Ascending aorta (tissue), 2 donors: Measurements from ENCODE around the gene THEM4. TPM values are rescaled to one million over a fixed set of nuclear protein-coding genes. Genes with fewer than 3 reads are reported as not detected.

Experiments
- DNase-seq, 2 donors: peaks; one replicate each; pipeline ENCODE4 v3.0.0-alpha.2; 2019; ENCODE audit warnings: low spot score in 2 of 2
- H3K27ac ChIP-seq, 2 donors: fragments of 200-600 bp; sonication (generic); one replicate each; pipeline ENCODE4 v1.5.1; 2016 to 2017; ENCODE audit warnings: mild to moderate bottlenecking in 1 of 2
- H3K27me3 ChIP-seq: fragments of 200-600 bp; sonication (generic); one replicate; pipeline ENCODE4 v1.5.1; 2017
- H3K36me3 ChIP-seq, 2 donors: fragments of 200-600 bp; sonication (generic); one replicate each; pipeline ENCODE4 v1.5.1; 2016
- H3K4me1 ChIP-seq, 2 donors: fragments of 200-600 bp; sonication (generic); one replicate each; pipeline ENCODE4 v1.5.1; 2016 to 2017; ENCODE audit warnings: mild to moderate bottlenecking in 1 of 2
- H3K4me3 ChIP-seq, 2 donors: fragments of 200-600 bp; sonication (generic); one replicate each; pipeline ENCODE4 v1.5.1; 2016 to 2017; ENCODE audit warnings: mild to moderate bottlenecking in 1 of 2
- H3K9me3 ChIP-seq, 2 donors: fragments of 200-600 bp; sonication (generic); one replicate each; pipeline ENCODE4 v1.5.1; 2016
- intact Hi-C: fragments of 100-400 bp; cut with DNase I; formaldehyde crosslinking; loops from one replicate; pipeline ENCODE4 v1.15.1; 2023
- total RNA-seq: library from RNA; depleted of rRNA; stranded (reverse); fragments of >200 nt; gene quantifications from one replicate; pipeline ENCODE4 v1.1.0, GENCODE V29; 2016
- TF ChIP-seq, protein P1 (sequence below), 3 experiments: fragments of 200-600 bp in 2 of 3; fragments of 450-650 bp in 1 of 3; sonication (generic) in 2 of 3; IDR thresholded peaks; one replicate each; pipeline ENCODE4 v1.5.1; 2016 to 2019; ENCODE audit warnings: antibody characterized with exemption in 3 of 3, mild to moderate bottlenecking in 1 of 3, moderate library complexity in 1 of 3

The THEM4 gene
- total RNA-seq, 1 donor from 2014 or later: 7.7 TPM

GRCh38 chr1:151939141-151939540 is 29.8 kb upstream of the THEM4 start:
- H3K27ac ChIP-seq: no peak overlapping the region
- TF ChIP-seq, protein P1, sequence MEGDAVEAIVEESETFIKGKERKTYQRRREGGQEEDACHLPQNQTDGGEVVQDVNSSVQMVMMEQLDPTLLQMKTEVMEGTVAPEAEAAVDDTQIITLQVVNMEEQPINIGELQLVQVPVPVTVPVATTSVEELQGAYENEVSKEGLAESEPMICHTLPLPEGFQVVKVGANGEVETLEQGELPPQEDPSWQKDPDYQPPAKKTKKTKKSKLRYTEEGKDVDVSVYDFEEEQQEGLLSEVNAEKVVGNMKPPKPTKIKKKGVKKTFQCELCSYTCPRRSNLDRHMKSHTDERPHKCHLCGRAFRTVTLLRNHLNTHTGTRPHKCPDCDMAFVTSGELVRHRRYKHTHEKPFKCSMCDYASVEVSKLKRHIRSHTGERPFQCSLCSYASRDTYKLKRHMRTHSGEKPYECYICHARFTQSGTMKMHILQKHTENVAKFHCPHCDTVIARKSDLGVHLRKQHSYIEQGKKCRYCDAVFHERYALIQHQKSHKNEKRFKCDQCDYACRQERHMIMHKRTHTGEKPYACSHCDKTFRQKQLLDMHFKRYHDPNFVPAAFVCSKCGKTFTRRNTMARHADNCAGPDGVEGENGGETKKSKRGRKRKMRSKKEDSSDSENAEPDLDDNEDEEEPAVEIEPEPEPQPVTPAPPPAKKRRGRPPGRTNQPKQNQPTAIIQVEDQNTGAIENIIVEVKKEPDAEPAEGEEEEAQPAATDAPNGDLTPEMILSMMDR (IDR thresholded peaks at IDR 0.05): no peak
- no peak for DNase-seq
- H3K4me3 ChIP-seq: no peak overlapping the region
- no peaks in the 10 kb centered on the region for H3K36me3 ChIP-seq
- intact Hi-C loops: no loop called here
- no peaks in the 10 kb centered on the region for H3K9me3 ChIP-seq
- peaks cover 0 to 13% of the 10 kb centered on the region in 2 donors for H3K4me1 ChIP-seq
- no peaks in the 10 kb centered on the region for H3K27me3 ChIP-seq

GRCh38 chr1:151936653-151937052 is 27.3 kb upstream of the THEM4 start:
- Histone ChIP-seq H3K27ac (no peak overlapping the region), H3K36me3 (no peaks in the 10 kb centered on the region), H3K4me1 (peaks cover 0 to 7% of the 10 kb centered on the region in 2 donors), H3K4me3 (no peak overlapping the region), H3K9me3 (no peaks in the 10 kb centered on the region), H3K27me3 (no peaks in the 10 kb centered on the region)
- intact Hi-C loops: no loop called here
- TF ChIP-seq, protein P1 (IDR thresholded peaks at IDR 0.05): no peak
- DNase-seq: no peak

GRCh38 chr1:151935894-151936602 is 26.7 kb upstream of the THEM4 start:
- no peak overlapping the region for H3K27ac ChIP-seq
- DNase-seq: no peak
- H3K4me3 ChIP-seq: no peak overlapping the region
- H3K27me3 ChIP-seq: no peaks in the 10 kb centered on the region
- H3K36me3 ChIP-seq: no peaks in the 10 kb centered on the region
- H3K4me1 ChIP-seq: peaks cover 0 to 4% of the 10 kb centered on the region in 2 donors
- intact Hi-C loops: loop anchor here (2.0 kb wide), 1 partner anchor 33 kb away; no protein-coding TSS in a partner anchor
- H3K9me3 ChIP-seq: no peaks in the 10 kb centered on the region
- TF ChIP-seq, protein P1 (IDR thresholded peaks at IDR 0.05): no peak

DNA sequence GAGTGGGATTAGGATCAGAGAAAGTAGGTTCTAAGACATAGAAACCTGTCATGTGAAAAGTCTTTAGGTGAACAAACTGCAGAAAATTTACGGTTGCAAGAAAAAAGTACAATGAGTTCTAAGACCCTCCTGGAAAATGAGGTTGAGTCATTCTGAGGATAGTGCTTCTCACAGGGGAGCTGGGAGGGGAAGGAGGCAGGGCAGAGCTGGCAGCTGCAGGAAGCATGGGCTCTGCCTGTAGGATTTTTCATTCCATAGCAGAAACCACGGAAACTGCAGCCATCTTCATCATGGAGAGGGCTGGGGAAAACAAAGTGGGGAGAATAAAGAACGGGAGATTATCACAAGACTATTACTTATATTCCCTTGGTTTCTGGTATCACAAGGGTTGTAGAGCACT is 25.8 kb upstream of the THEM4 start:
- H3K27me3 ChIP-seq: no peaks in the 10 kb centered on the region
- H3K4me1 ChIP-seq: no peaks in the 10 kb centered on the region
- H3K27ac ChIP-seq: no peak overlapping the region
- no peak for DNase-seq
- no peaks in the 10 kb centered on the region for H3K36me3 ChIP-seq
- no peaks in the 10 kb centered on the region for H3K9me3 ChIP-seq
- no peak overlapping the region for H3K4me3 ChIP-seq
- TF ChIP-seq, protein P1 (IDR thresholded peaks at IDR 0.05): no peak
- intact Hi-C loops: loop anchor here (2.0 kb wide), 1 partner anchor 34 kb away; no protein-coding TSS in a partner anchor

GRCh38 chr1:151934048-151934493 is 24.8 kb upstream of the THEM4 start:
- TF ChIP-seq, protein P1 (IDR thresholded peaks at IDR 0.05): peak; percentile 71 to 87 (median 78)
- intact Hi-C loops: loop anchor here (1.0 to 2.0 kb wide), 3 partner anchors 35 to 67 kb away; no protein-coding TSS in a partner anchor

More at GRCh38 chr1:151934048-151934493, 24.8 kb upstream of the THEM4 start:
- no peaks in the 10 kb centered on the region for H3K4me1 ChIP-seq
- no peaks in the 10 kb centered on the region for H3K36me3 ChIP-seq
- no peaks in the 10 kb centered on the region for H3K27me3 ChIP-seq
- H3K9me3 ChIP-seq: no peaks in the 10 kb centered on the region
- H3K27ac ChIP-seq: no peak overlapping the region
- H3K4me3 ChIP-seq: no peak overlapping the region
- no peak for DNase-seq
